GM12875 (cell line): ENCODE results near the gene PSMG3.
A peak's percentile ranks its signal among the peaks of the same experiment; 100 is the strongest.

ENCODE experiments used
- H3K4me3 ChIP-seq: one replicate; pipeline ENCODE4 v1.5.1; 2011; ENCODE audit warnings: low read depth, low read length, control low read depth
- TF ChIP-seq, protein P1 (sequence below): IDR thresholded peaks from 2 replicates; pipeline ENCODE4 v1.5.1; 2011; ENCODE audit warnings: low read depth, mild to moderate bottlenecking, control low read depth, inconsistent platforms, low read length, moderate library complexity, borderline replicate concordance; ENCODE audit not compliant: insufficient read depth

Gene PSMG3

DNA sequence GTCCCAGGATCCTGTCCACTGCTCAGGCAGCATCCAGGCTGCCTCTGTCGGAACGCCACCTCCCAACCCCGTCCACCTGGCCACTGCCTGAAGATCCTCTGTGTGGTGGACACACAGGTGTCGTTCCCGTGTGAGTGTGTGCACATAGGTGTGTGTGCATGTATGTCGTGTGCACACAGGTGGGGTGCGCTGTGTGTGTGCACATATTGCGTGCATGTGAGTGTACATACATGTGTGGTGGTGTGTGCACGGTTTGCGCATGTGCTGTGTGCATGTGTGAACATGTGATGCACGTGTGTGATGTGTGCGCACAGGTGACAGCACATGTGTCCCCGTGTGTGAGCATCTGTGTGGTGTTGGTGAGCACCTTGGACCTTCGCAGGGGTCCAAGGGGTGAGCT, 20.9 kb downstream of the PSMG3 start:
- TF ChIP-seq, protein P1, sequence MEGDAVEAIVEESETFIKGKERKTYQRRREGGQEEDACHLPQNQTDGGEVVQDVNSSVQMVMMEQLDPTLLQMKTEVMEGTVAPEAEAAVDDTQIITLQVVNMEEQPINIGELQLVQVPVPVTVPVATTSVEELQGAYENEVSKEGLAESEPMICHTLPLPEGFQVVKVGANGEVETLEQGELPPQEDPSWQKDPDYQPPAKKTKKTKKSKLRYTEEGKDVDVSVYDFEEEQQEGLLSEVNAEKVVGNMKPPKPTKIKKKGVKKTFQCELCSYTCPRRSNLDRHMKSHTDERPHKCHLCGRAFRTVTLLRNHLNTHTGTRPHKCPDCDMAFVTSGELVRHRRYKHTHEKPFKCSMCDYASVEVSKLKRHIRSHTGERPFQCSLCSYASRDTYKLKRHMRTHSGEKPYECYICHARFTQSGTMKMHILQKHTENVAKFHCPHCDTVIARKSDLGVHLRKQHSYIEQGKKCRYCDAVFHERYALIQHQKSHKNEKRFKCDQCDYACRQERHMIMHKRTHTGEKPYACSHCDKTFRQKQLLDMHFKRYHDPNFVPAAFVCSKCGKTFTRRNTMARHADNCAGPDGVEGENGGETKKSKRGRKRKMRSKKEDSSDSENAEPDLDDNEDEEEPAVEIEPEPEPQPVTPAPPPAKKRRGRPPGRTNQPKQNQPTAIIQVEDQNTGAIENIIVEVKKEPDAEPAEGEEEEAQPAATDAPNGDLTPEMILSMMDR = no peak
- H3K4me3 ChIP-seq = no peak overlapping the region

DNA sequence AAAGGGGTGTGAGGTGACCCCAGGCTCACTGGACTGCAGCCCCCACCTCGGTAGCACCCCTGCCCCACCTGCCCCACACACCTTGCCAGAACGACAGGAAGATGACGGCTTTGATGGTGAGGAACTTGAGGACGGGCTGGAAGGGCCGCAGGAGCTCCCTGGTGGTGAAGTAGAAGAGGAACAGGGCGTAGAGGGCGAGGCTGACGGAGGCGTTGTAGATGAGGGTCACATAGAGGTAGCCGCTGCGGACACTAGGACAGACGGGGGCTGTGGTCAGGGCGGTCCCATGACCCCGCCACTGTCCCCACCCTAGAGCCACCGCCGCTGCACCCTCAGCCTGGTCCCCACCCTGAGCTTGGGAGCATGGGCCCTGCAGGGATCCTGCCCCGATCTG, 21.4 kb downstream of the PSMG3 start:
- H3K4me3 ChIP-seq = no peak overlapping the region
- TF ChIP-seq, protein P1 = peak; percentile 23; the same call in 1 of the 2 replicates

DNA sequence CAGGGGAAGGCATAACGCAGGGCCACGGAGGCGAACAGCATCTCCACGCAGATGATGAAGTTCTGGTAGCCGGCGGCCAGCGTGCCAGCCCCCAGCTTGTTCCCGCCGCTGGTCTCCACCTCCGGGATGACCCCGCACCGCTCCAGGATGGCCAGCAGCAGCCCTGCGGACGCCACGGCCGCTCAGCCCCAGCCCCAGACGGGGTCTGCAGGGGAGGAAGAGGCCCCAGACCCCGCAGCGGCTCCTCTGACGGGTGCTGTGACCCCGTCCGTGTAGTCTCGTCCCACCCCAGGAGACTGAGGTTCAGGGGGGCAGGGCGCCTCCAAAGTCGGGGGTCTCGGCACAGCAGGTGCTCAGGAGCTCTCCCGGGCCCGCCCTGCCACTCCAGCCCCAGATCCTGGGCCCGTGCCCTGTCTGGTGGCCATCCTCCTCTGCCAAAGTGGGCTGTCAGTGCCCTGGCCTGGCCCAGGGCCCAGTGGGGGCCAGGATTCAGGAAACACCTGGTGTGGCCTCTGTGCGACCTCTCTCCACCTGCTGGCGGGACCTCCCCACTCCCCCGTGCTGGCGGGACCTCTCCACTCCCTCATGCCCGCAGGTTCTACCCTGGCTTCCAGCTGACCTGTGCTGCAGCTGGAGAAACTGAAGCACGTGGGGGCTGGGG, 21.9 kb downstream of the PSMG3 start:
- no peak overlapping the region for H3K4me3 ChIP-seq
- TF ChIP-seq, protein P1 = no peak

DNA sequence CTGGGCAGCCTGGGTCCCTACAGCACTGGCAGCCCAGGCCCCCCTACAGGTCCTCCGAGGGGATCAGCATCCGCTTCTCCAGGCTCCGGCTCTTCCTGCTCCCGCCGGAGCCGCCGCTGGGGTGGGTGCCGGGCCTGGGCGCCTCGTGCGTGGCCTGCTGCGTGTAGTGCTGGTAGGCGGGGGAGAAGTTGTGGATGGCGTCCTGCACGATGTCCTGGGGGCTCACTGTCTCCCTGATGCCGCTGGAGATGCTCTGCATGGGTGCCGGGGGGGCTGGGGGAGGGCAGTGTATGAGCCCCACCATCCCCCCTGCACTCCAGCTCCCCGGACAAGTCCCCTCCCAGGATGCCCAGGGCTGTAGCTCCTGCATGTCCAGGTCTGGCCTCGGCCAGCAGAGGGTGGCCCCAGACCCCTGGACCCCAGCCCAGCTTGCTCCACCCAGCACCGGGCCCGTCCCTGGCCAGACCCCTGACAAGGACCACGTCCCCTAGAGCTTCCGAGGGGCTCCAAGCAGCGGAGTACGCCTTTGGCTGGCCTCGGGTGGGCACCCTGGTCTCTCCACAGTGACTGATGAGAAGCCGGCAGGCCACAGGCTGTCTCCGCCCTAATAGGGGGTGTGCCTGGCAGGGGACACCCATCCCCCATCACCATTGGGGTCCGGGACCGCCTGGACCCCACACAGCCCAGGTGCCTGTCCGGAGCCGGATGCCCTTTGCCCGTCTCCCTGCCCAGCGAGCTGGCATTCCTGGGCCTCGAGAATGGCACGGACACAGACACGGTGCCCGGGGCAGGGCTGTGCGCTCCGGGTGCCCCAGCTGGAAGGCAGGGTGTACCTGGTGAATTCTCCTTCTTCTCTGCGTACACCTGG, 22.7 kb downstream of the PSMG3 start:
- H3K4me3 ChIP-seq = no peak overlapping the region
- TF ChIP-seq, protein P1 = no peak

DNA sequence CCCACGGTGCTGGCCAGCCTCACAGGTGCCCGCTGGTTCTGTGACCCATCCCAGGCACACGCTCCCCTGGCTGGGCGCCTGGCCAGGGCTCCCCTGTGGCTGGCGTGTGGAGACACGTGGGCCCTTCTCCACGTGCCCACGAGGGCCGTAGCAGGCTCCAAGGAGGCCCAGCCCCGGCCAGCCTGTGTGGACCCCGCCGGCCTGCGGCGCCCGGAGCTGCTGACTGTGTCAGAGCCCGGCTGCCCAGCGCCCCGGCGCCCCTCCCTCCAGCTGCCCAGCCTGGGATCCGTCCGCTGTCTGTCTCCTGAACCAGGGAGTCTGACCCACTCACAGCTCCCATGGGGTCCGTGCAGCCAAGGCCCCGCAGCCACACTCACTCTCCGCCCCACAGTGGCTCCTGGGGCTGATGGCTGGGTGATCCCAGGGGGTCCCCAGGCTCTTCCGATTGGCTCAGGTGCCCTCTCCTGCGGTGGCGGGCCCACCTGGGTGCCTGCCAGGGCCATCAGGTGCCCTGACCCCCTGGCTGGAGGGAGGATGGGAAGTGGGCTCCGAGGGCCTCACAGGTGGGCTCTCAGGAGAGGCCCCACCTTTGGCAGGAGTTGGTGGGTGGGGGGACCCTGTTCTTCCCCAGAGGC, 23.4 kb downstream of the PSMG3 start:
- TF ChIP-seq, protein P1 = no peak
- H3K4me3 ChIP-seq = no peak overlapping the region

DNA sequence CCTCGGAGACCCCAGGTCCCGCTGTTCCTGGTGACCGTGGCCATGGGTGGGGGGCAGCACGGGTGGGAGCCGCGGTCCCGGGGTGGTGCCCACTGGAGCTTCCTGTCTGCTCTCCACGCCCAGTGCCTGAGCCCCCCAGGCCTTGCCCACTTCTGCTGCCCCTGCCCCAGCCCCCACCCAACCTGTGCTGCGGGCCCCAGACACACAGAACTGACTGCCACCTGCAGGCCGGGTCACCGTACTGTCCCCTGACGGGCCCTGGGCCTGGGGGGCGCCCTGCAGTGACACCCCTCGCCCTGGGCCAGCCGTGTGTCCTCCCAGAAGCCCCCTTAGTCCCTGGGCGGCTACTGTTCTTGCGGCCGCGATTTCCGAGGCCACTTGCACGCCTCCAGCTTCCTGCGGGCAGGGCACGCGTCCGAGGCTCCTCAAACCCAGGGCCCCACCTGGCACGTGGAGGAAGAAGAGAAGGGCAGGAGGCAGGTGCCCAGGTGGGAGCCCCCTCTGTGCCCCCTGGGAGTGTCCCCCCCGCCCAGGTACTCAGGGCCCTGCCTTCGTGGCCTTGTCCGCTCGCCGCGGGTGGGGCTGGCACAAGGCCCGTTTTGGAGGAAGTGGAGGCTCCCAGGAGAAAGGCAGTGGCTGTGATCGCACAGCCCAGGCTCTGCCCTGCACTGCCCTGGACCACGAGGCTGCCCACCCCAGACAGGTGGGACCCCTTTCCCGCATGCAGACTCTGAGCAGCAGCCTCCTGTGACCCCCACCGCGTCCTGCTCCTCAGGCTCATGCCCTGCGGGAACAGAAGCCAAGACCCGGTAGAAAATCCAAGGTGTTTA, 24.2 kb downstream of the PSMG3 start:
- H3K4me3 ChIP-seq = no peak overlapping the region
- TF ChIP-seq, protein P1 = 0 out of 2 replicates have a peak, but pooled peaks have one; percentile 11
